GM18498 (cell line): ENCODE results near the gene SMG9.

Experiments
- ATAC-seq: cut with Tn5 transposase; IDR thresholded peaks from one replicate; pipeline ENCODE4 v1.9.1; 2021; ENCODE audit warnings: mild to moderate bottlenecking, moderate library complexity; ENCODE audit not compliant: unreplicated experiment

The SMG9 gene

DNA sequence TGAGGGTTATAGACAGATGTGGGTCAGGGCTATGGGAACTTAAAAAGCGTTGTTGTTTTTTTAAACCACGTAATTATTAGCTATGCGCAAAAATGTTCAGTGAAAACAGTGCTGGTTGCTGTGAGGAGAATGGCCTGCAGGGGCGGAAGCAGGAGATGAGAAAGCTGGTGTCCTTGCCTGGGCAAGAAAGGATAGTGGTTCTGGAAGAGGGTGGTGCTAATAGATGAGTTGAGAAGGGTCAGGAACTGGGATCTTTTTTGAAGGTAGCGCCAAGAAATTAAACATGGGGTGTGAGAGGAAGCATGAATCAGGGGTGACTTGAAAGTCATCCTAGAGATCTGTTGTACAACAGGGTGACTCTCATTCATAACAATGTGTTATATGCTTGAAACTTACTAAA is 4.8 kb upstream of the SMG9 start:
- ATAC-seq: no peak

DNA sequence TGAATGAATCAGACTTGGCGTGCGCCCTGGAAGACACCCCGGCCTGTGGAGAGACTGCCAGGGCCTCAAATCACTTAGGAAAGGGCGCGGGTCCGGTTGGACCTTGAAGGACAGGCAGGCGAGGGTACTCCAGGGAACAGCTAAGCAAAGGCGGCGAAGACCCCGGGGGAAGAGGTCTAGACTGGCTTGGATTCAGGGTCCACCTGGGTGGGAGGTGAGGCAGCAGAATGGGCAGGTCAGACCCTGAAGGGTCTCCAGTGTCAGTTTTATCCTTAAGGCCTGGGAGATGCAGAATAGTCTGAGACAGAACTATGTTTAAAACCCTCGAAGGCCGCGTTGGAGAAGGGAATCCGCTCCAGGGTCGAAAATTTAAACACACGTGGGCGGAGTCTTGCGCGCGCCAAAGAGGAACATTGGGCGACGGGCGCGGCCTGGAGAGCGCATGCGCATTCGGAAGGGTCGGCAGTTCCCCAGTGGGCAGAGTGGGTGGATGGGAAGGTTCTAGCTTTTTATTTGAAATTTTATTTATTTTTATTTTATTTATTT is 567 bp upstream of the SMG9 start:
- ATAC-seq: peak; percentile 25

DNA sequence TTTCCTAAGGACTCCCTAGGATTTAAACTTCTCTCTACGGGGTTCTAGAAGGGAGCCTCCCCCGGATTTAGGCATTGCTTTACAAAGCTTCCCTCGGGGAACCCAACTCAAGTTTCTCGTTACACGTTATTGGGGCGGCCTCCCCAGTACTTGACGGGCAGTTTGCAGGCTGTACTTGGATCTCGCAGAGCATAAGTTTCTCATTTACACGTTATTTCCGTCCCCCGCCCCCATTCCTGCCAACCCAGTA is 584 bp downstream of the SMG9 start:
- no peak for ATAC-seq

DNA sequence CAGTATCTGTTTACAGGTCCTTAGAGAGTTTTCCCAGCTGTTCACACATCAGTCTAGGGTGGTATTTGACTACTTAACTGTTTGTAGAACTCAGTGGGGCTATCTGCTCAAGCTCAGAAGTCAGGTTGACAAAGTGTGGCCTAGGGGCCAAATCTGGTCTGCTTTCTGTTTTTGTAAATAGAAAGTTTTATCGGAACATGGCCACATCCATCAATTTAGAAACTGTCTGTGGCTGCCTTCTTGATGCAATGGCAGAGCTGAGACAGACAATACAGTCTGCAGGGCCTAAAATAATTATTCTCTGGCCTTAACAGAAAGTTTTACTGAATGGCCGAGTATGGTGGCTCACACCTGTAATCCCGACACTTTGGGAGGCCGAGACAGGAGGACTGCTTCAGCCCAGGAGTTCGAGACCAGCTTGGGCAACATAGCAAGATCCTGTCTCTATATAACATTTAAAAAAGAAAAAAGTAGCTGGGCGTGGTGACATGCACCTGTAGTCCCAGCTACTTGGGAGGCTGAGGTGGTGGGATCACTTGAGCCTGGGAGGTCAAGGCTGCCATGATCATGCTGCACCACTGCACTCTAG is 2.4 kb downstream of the SMG9 start:
- no peak for ATAC-seq

DNA sequence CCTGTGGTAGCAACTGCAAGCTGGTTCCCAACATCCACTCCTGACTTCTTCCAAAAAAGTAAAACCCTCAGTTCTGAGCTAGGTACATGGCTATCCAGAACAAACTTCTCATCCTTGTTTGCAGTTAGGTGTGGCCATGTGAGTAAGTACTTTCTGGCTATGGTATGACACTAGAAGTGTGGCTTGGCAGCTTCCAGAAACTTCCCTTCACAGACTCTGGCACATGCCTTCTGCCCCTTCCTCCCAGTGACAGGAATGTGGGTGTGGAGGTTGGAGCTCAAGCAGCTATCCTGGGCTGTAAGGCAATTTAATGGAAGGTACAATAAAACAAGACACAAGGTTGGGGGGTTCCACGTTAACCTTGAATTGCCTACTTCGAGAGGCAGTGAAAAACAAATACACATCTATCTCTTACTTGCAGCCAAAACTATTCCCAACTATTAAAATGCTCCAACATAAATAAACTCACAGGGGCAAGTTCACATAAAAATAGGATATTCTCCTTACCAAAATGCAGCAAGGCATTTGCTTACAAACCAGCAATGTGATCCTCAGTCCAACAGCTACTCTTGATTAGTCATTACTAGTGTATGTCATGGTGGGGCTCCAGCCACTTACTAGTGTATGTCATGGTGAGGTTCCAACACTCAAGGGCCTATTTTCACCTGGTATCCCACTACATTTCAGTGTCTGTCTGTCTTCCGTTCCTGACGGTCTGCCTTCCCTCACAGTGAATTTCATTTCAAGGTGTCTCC is 3.1 kb downstream of the SMG9 start:
- ATAC-seq: no peak

DNA sequence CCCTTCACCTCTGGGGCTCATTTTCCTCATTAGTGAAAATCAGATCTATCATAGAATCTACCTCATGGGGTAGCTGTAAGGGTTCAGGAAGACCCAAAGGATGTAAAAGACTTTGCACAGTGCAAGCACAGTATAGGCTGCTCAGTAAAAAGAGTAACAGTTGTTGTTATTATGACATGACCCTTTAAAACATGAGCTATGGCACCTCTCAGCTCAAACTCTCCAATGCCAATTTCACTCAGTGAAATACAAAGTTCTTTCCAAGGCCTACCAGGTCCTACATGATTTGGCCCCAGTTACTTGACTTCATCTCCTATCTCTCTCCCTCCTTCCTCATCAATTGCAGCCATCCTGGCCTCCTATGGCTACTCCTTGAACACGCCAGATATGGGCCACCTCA is 4.9 kb downstream of the SMG9 start:
- ATAC-seq: no peak

DNA sequence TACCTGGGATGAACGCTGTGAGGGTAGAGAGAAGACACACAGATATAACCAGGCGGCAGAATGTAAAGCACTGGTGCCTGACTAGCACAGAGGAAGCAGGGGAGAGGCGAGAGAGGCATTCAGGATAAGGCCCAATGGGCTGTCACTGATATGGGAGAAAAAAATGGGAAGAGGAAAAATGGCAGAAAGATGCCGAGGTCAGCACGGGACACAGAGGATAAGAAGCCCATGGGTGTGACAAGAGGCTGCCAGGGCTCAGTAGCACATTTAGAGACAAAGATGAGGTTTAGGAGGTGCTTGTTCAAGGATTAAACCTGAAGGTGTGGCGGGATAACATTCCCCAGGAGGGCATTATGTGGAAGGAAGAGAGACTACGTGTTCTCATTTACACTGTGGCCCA is 5.6 kb downstream of the SMG9 start:
- ATAC-seq: no peak

DNA sequence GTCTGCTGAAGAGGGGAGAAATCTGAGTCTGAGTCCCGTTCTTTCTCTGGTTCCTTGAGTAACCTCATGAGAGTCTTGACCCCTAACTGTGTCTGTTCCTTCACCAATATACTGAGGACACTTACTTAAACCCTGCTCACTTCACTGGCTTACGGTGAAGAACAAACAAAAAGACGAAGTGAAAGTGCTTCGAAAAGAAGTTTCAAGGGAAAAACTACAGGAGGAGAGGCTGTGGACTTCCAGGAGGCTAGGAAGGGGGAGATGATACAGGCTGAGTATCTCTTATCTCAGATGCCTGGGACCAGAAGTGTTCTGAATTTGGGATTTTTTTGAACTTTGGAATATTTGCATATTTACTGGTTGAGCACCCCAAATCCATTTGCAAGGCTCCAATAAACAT is 6.1 kb downstream of the SMG9 start:
- no peak for ATAC-seq

DNA sequence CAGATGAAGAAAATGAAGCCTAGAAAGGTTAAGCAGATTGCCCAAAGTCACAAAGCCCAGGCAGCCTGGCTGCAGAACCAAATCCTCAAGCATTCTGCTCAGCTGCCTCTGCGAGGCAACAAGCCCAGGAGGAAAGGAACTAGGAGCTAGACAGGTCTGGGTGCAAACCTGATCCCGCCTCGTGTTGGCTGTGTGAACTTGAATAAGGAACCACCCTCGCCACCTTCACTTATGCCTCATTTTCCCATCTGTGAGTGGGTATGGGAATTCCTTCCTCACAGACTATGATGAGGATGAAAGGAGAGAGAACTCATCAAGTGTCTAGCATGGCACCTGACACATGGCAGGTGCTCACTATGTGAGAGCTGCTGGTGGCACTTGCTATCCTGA is 6.6 kb downstream of the SMG9 start:
- ATAC-seq: no peak

DNA sequence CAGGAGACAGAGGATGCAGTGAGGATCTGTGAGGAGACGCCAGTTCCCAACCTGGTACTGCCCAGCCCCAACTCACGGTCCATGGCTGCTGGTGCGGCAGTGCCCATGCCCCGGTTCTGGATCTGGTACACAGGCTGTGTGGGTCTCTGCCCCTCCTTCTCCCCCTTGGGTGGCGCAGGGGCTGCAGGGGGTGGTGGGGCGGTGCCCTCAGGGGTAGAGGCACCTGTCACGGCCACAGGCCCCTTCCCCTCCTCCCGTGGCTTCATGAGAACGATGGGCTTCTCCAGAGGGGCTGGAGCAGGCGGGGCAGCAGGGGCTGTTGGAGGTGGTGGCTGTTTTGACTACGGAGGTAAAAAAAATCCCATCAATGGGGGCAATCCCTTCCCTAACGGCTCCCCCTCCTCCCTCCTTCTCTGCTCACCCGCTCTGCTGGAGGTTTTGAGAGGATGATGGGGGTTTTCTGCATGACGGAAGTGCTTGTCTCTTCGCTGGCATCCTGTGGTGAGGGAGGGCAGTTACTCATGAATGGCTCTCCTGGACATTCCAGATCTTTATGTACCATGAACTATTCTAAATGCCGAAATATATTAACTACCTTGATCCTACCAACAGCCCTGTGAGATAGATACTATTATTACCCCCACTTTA is 7.1 kb downstream of the SMG9 start:
- no peak for ATAC-seq

DNA sequence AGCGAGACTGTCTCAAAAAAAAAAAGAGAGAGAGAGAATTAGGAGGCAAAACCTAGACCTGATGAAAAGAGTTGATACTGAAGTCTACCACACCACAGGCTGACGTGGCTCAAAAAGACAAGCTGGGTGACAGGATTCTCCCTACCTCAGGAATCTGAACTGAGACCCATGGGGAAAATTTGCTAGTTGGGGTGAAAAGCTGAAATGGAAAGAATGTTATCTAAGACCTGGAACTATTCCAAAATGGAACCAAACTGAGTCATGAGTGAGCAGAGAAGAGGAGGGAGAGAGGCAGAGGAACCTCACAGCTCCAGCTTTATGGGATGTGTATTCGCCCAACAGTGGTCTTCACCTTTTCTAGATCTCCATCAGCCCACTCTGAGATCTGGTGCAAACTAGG is 11.7 kb downstream of the SMG9 start:
- no peak for ATAC-seq

DNA sequence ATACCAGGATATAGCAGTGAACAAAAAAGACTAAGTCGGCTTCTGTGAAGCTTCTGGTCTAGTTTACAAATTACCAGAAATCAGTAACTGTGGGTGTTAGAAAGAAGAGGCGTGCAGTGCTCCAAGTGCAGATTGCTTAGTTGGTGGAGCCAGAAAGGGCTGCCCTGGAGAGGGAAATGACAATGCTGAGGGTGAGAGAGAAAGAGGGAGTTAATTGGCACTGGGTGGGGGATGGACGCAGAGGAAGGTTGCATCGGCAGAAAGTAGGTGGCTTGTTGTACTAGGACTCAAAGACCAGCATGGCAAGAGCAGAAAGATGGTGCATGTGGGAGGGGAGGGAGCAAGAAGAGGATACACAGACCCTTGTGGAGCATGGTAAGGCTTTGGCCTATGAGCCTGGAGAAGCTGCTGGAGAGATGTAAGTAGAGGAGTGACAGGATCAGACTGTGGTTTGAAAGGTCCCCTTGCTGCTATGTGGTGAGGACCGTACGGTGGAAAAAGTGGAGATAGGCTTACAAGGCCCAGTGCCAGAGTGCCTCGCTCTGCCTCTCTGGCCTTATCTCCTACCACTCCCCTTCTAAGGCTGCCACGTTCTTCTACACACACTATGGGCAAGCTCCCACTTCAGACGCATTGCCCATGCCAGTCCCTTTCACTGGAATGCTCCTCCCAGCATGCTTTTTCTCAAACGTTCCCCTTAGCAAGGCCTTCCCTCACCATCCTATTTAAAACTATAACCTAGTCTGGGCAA is 13.5 kb downstream of the SMG9 start:
- no peak for ATAC-seq

DNA sequence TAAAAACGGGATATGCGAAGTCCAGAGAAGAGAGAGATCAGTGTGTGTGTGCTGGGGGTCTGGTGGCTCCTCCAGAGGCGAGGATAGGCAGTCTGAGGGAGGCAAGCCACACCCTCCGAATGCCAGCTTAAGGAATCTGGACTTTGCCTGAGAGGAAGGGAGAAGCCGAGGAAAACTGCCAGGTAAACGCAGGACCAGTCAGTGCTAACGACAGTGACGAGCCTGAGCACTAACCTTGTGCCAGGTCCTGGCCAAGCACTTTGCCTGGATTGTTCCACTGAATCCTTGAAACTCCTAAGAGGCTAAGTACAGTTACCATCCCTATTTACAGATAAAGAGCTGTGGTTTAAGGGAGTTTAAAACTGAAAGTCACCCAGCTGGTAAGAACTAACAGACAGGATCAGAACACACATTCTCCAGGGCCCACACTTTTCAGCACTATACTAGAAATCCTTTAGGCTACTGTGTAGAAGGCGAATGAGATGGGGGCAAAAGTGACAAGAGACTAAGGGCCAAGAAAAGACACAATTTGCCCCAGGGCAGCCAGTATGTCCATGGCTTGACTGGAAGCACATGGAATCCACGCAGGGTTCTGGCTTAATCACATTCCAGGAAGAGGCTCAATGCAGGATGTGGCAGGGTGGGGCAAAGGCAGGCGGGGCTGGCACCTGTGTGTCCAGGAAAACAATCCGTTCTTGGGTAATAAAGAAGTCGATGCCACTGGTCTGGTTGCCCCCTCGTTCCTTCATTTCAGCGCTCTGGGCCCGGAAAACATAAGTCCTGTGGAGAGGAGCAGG is 15.1 kb downstream of the SMG9 start:
- ATAC-seq: no peak

DNA sequence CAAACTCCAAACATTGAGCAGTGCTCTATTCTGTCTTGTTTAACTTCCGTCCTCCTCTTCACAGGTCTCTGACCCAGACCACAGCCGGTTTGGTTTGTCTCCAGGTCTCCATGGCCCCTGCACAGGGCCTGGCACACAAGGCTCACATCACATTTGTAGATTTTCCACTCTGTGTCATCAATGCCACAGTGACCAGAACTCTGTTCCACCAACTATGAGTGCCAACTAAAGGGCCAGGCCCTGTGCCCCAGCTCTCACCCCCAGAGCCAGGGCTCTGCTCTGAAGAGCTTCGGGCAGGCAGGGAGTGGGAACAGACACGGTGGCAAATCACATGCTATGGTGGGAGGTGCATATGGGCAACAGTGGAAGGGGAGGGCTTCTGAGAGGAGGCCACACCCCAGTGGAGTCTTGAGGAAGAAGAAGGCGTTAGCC is 16.0 kb downstream of the SMG9 start:
- ATAC-seq: no peak

DNA sequence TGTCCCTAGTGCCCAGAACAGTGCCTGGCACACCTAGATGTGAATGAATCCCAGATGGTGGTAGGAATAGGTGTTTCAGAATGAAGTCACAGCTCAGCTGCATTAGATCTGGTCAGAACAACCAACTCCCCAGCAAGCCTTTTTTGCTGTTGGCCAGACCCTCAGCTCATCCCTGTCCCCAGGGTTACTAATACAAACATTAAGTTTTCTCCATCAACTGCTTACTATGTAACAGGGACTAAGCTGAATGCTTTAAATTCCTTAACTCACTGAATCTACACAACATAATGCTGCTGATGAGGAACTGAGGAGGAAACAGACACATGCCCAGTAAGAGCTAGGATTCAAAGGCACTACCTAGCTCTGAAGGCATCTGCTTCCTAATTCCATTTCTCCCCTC is 18.8 kb downstream of the SMG9 start:
- ATAC-seq: no peak

DNA sequence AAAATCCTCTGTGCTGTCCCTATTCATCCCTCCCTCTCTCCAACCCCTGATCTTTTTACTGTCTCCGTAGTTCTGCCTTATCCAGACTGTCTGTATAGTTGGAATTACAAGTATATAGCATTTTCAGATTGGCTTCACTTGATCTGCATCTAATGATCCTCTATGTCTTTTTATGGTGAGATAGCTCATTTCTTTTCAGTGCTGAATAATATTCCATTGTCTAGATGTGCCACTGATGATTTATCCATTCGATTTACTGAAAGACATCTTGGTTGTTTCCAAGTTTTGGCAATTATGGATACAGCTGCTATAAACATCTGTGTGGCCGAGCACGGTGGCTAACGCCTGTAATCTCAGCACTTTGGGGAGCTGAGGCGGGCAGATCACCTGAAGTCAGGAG is 19.7 kb downstream of the SMG9 start:
- ATAC-seq: no peak

DNA sequence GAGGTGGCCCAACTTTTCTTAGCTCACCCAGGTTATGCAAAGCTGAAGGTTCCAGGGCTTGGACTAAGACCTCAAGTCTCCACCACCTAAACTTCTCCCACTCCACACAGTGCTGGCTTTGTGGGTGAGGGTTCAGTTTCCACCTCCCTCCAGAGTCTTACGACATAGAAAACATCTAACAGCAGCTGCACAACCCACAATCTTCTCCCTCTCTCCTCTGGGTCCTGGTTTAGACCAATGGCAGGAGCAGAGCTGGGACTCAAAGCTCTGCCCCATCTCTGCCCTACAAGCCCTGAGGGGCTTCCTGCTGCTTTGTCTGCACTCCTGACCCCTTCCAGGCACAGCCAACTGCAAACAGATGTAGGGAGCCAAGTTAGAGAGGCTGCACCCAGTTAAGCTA is 22.9 kb downstream of the SMG9 start:
- ATAC-seq: no peak

DNA sequence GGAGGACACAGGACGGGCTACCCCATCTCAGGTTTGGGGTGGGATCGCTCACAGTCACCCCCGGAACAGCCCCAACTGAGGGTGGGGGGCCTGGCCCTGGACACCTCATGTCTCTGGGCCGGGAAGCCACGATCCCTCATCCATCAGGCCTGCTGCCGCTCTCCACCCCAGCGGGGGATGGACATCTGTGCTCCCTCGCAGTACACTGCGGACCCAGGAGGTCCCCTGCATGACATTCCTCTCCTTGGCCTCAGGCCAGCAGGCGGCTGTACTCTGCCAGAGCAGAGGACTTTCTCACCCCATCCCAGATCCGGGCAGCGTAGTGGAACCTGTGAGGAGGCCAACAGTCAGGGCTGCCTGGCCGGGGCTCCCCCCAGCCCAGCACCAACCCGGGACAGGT is 23.4 kb downstream of the SMG9 start:
- no peak for ATAC-seq

DNA sequence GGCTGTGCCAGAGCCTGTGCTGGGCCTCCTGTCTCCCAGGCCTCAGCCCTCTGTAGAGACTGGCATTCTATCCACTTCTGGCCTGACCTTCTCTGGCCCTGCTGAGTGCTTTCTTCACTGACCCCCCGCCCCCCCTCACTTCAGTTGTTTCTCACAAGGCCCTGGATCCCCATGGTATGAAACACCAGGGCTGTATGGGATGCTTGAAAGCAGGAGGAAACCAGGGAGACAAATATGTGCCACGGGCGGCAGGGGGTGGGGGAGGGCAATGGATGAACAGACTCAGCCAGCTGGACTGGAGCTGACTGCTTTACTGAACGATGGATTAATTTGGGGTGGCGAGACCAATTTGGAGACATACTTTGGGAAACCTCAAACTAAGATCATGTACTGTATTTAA is 24.8 kb downstream of the SMG9 start:
- no peak for ATAC-seq

DNA sequence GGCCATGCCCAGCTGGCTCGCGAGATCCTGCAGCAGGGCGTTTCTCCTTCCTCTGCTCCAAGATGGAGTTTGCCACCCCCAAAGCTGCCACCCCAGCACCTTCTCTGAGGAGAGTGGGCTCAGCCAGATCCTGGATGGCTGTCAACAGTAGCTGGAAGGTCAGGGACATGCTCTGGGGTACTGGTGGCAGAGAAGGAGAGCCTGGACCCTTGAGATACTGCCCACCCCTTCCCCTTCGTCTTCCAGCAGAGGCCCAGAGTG is 27.2 kb downstream of the SMG9 start:
- ATAC-seq: no peak
